Neuron (in vitro differentiated cells): Measurements from ENCODE around the gene MUS81.

Experiments used
- H2AFZ ChIP-seq: one replicate; pipeline ENCODE4 v1.6.1; 2013; ENCODE audit warnings: low read depth, mild to moderate bottlenecking, inconsistent platforms, low read length, moderate library complexity
- H3K27me3 ChIP-seq: one replicate; pipeline ENCODE4 v1.6.1; 2013; ENCODE audit warnings: low read length; ENCODE audit not compliant: insufficient read depth
- H3K36me3 ChIP-seq: one replicate; pipeline ENCODE4 v1.6.1; 2013; ENCODE audit warnings: low read length; ENCODE audit not compliant: insufficient read depth
- H3K4me1 ChIP-seq: one replicate; pipeline ENCODE4 v1.6.1; 2013; ENCODE audit warnings: low read length; ENCODE audit not compliant: insufficient read depth
- H3K4me3 ChIP-seq: 2 replicates; pipeline ENCODE4 v1.5.1; 2013; ENCODE audit warnings: mild to moderate bottlenecking, low read length, moderate library complexity
- H3K9me3 ChIP-seq: one replicate; pipeline ENCODE4 v1.6.1; 2013; ENCODE audit warnings: low read length

The MUS81 gene

DNA sequence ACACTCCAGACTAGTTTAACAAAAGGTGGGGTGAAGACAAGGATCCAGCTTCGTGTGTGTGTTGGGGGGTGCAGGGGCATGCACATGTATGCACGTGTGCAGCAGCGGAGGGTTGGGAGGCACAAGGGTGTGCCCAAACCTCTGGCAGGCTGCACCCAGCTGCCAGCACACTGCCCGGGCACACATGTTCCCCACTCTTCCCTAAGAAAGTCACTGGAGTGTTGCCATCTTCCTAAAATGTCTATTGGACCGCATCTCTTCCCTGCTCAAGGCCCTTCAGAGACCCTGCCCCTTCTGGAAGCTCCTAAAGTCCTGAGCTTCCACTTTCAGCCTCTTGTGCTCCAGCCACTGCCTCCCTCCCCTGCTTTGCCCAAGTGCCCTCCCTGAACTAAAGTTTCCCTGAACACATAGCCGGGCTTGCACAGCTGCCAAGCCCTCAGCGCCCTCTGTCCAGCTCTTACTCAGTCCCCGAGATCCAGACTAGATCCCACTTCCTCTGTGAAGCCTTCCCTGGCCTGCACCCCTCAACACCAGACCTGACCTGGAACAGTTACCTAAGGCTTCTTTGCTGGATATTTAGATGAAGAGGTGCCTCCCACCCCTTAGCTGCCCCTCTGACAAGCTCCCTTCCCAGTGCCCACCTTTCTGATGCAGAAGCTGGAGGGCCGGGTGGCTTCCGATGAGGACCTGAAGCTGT is 8.3 kb upstream of the MUS81 start:
- no peak overlapping the region for H3K4me3 ChIP-seq
- H3K9me3 ChIP-seq = peaks cover 7% of the 10 kb centered on the region
- H3K36me3 ChIP-seq = peaks cover 45% of the 10 kb centered on the region
- H3K27me3 ChIP-seq = no peaks in the 10 kb centered on the region
- peaks cover 11% of the 10 kb centered on the region for H3K4me1 ChIP-seq
- H2AFZ ChIP-seq = no peak overlapping the region

DNA sequence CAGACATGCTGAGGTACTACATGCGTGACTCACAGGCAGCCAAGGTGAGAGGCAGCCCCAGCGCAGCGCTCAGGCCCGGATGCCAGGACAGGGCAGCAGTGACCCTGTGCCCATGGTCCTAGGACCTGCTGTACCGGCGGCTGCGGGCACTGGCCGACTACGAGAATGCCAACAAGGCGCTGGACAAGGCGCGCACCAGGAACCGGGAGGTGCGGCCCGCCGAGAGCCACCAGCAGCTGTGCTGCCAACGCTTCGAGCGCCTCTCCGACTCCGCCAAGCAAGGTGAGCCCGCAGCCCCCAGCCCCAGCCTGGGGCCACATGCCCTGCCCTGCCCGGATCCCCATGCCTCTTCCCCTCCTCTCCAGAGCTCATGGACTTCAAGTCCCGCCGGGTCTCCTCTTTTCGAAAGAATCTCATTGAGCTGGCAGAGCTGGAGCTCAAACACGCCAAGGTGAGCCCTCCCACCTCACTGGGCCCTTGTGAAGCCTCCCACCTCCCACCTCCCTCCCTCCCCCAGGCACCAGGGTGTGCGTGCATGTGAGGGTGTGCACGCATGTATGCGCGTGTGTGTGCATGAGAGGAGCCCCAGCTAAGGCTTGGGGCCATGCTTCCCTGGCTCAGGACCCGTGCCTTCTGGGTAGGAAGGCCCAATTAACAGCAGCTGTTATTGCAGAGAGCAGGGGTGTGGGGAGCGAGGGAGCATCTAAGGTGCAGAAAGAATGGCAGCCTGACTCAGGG is 7.6 kb upstream of the MUS81 start:
- Histone ChIP-seq H3K4me1 (peaks cover 11% of the 10 kb centered on the region), H3K4me3 (no peak overlapping the region), H3K9me3 (peaks cover 7% of the 10 kb centered on the region), H3K36me3 (peaks cover 45% of the 10 kb centered on the region), H3K27me3 (no peaks in the 10 kb centered on the region), H2AFZ (no peak overlapping the region)

DNA sequence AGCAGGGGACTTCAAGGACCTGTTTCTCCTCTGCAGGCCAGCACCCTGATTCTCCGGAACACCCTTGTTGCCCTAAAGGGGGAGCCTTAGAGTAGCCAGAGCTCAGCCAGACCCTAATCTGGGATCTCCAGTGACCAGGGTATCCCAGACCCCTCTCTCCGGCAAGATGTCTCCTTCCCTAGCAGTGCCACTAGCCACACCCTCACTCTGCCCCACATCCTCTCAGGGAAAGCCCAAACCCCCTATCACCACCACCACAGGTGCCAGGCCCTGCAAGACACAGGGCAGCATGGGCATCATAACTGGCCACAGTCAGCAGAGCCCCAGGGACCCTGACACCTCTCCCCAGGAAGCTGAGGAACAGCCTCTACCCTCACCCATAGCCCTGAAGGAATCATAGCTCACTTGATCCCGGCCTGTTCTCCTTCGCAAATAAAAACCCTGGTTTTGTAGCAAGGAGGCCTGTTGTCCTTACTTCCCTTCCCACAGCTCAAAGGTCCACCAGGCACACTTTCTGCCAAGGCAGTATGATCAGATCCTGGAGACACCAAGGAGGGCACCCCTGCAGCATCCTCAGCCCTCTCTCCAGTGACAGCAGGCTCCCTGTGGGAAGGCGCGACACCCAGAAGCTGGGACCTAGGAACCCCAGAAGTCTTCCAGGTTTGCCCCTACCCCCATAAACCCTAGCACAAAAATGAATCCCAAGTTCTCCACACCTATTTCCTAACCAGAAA is 6.8 kb upstream of the MUS81 start:
- H3K4me1 ChIP-seq = peaks cover 11% of the 10 kb centered on the region
- H3K36me3 ChIP-seq = peaks cover 45% of the 10 kb centered on the region
- peaks cover 7% of the 10 kb centered on the region for H3K9me3 ChIP-seq
- H3K4me3 ChIP-seq = no peak overlapping the region
- H3K27me3 ChIP-seq = no peaks in the 10 kb centered on the region
- no peak overlapping the region for H2AFZ ChIP-seq

DNA sequence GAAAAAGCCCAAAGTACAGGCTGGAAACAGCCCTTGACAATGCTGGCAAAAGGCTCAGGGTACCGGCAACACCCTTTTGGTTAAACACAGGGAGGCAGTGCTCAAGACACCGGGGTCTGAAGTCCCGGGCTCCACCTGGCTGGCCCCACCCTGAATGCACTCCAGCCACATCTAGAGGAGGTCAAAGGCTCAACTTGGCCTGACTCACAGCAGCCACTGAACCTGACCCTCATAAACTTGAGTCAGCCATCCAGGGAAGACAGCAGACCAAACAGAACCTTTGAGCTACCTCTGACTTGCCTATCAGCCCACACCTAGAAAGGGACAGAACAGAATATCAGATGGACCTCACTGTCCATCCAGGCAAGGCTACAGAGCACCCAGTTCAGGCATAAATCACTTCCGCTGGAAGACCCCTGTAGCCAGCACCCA is 6.1 kb upstream of the MUS81 start:
- H3K4me3 ChIP-seq = no peak overlapping the region
- H2AFZ ChIP-seq = no peak overlapping the region
- H3K4me1 ChIP-seq = peaks cover 17% of the 10 kb centered on the region
- H3K27me3 ChIP-seq = no peaks in the 10 kb centered on the region
- peaks cover 45% of the 10 kb centered on the region for H3K36me3 ChIP-seq
- peaks cover 7% of the 10 kb centered on the region for H3K9me3 ChIP-seq

DNA sequence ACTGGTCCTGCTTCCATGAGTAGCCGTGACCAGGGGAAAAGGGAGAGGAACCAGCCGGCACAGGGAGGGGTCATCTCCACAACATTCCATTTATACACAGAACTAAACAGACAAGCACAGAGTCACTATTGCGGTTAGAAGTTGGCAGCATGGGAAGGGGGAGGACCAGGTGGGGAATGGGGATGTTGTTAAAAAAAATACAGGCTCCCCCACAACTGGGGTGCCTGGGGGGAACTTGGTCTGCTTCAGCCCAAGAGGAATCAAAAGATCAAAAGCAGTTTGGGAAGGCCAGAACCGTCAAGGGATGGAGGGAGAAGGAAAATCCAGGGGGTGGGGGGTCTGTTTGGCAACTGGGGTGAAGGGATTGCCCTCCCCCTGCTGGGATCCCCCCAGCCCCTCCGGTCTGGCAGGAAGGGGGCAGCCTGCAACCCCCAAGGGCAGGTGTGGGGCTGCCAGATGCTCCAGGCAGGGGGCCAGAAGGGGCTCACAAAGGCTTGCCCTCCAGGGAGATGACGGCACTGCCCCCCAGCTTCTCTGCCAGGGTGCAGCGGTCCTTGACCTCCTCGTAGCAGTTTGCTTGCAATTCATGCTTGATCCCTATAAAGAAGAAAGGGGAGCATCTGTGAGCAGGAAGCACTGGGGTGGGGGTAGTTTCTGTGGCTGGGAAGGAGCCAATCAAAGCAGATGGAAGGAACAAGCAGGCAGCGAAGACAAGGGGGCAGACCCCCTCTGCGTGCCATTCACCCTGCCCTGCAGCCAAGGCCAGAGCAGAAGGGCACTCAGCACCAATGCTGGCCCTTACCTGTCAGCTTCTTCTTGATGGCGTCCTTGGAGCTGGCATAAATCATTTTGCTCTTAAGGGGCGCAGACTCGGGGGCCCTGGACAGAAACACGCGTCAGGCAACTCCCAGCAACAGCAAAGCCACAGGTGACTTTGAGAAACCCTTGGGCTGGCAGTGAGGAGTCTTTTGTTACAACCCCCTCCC is 5.1 kb upstream of the MUS81 start:
- H3K36me3 ChIP-seq = peaks cover 45% of the 10 kb centered on the region
- no peak overlapping the region for H2AFZ ChIP-seq
- H3K4me3 ChIP-seq = no peak overlapping the region
- peaks cover 17% of the 10 kb centered on the region for H3K4me1 ChIP-seq
- H3K27me3 ChIP-seq = no peaks in the 10 kb centered on the region
- H3K9me3 ChIP-seq = peaks cover 7% of the 10 kb centered on the region

DNA sequence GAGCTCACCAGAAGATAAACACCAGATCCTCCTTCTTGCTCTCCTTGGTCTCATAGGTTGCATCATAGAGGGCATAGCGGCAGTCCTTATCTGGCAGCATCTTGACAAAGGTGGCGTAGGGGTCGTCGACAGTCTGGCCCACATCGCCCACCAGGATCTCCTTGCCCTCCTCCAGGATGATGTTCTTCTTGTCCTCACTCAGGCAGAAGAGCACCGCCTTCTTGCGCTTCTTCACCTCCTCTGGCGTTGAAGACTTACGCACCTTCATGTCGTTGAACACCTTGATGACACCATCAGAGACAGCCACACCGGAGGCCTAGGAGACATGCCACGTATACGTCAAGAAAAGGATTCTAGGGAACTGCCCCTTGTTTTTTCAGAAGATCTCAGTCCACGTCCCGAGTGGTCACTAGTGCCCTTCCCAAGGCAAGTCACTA is 4.3 kb upstream of the MUS81 start:
- peak overlapping the region; percentile 97 for H3K4me3 ChIP-seq
- H3K4me1 ChIP-seq = peaks cover 19% of the 10 kb centered on the region
- H3K36me3 ChIP-seq = peaks cover 45% of the 10 kb centered on the region
- H2AFZ ChIP-seq = no peak overlapping the region
- H3K9me3 ChIP-seq = peaks cover 7% of the 10 kb centered on the region
- H3K27me3 ChIP-seq = no peaks in the 10 kb centered on the region

DNA sequence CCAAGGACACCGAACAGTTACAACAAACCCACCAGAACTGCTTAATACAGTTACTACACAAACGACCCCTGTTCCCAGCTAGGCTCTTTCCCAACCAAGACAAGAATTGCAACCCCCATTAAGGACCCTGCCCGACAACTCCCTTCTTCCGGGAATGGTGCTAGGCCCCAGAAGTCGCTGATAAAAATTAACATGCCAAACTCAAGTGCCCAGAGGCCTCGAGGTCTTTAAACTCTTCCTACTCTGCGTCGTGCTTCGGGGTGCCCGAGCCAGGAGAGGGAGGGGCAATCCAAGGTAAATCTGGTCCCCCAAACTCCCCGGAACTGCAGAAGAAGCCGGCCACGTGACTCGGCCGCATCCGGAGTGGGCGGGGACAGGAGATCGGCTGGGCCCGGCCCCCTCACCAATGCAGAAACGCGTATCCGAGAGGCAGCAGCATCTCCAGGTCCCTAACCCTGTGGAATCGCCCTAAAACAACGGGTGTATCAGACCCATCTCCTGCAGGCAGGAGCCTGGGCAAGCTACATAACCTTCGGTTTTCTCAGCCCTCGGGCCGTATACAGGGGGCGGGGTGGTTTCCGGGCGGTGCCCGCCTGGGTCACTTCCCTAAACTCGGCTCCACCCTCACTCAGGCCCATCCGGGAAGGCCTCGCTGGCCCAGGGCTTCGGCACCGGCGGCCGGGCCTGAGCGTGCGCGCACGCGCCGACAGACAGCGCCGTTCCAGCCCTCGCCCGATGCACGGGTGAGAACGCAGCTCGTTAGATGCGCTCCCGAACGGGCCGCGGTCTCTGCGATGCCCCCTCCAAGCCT is 3.3 kb upstream of the MUS81 start:
- Histone ChIP-seq H3K27me3 (no peaks in the 10 kb centered on the region), H3K4me1 (peaks cover 28% of the 10 kb centered on the region), H3K4me3 (peak overlapping the region; percentile 97), H2AFZ (no peak overlapping the region), H3K36me3 (peaks cover 51% of the 10 kb centered on the region), H3K9me3 (no peaks in the 10 kb centered on the region)

DNA sequence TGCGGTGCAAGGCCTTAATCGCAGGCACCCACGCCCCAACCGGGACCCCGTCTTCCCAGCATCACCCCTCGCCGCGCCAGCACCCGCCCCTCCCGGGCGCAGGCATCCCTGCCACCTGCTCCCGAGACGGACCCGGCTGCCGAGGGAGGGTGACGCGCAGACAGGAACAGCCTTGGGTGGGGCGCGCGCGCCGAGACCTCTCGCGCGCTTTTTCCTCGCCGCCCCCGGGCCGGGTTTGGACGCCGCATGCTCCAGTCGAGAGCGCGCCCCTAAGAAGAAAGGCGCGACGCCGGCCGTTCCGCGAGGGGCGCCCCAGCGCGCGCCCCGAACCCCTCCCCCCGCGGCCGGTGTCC is 2.8 kb upstream of the MUS81 start:
- H3K27me3 ChIP-seq = no peaks in the 10 kb centered on the region
- no peak overlapping the region for H2AFZ ChIP-seq
- H3K36me3 ChIP-seq = peaks cover 53% of the 10 kb centered on the region
- no peaks in the 10 kb centered on the region for H3K9me3 ChIP-seq
- H3K4me1 ChIP-seq = peaks cover 29% of the 10 kb centered on the region
- H3K4me3 ChIP-seq = peak overlapping the region; percentile 97

DNA sequence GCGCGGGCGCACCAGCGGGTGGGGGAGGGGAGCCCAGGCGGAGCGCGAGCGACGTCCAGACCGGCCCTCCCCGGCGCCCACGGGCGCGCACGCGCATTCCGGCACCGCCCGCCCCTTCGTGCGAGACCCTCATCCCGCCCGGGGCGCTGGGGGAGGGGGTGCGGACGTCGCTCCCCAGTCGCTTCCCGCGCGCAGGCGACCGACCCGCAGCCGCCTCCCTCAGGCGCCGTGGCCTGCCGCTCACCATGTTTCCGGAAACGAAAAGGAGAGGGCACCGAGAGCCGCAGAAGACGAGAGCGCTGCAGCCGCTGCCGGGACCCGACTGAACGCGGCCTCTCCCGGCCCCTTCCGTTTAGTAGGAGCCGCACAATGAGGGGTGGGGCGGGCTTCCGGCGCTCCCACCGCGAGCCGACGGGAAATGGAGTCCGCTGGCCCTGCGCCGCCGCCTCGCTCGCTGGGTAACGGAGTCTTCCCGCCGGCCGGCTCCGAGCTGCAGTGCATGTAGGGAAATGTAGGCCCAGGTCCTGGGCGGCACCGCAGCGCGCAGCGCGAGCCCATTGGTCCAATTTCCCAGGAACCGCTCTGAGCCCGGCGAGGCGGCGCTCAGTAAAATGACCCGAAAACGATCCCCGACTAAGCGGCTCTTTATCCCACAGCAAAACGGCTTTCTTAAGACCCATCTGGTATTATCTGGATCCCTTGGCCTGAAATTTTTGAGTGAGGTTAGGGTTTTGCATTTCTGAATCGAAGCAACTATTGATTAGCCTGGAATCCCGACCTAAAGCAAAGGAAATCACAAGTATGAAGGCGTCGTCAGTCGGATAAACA is 2.2 kb upstream of the MUS81 start, which contains the start of gene CFL1:
CFL1 (minus strand) TSS at position 328 of the 828 bp plus-strand sequence; CDS start at position 247, 81 bp downstream.
- no peaks in the 10 kb centered on the region for H3K27me3 ChIP-seq
- H3K36me3 ChIP-seq = peaks cover 54% of the 10 kb centered on the region
- peaks cover 29% of the 10 kb centered on the region for H3K4me1 ChIP-seq
- peak within 1 kb of the TSS; percentile 49 for H2AFZ ChIP-seq
- peak within 1 kb of the TSS; percentile 97 for H3K4me3 ChIP-seq
- H3K9me3 ChIP-seq = no peaks in the 10 kb centered on the region

DNA sequence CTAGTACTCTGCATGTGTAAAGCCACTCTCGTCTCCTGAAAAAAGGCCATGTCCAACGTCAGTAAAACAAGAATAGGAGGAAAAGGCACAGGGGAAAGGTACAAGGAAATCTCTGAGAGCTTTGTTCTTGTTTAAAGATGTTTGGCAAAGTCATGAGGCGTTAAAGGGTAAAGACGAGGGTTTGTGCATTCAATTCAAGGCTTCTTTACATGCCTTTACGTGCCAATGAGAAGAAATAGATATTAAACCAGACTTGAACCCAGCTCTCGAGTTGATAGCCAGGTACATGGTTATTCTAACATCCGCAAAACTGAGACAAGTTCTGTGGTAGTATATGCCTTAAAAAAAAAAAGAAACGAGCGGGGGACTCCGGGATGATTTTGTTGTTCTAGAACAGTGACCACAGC is 1.5 kb upstream of the MUS81 start:
- Histone ChIP-seq H3K4me1 (peaks cover 29% of the 10 kb centered on the region), H3K27me3 (no peaks in the 10 kb centered on the region), H3K36me3 (peaks cover 54% of the 10 kb centered on the region), H3K9me3 (no peaks in the 10 kb centered on the region), H2AFZ (peak overlapping the region; percentile 49), H3K4me3 (peak overlapping the region; percentile 97)

DNA sequence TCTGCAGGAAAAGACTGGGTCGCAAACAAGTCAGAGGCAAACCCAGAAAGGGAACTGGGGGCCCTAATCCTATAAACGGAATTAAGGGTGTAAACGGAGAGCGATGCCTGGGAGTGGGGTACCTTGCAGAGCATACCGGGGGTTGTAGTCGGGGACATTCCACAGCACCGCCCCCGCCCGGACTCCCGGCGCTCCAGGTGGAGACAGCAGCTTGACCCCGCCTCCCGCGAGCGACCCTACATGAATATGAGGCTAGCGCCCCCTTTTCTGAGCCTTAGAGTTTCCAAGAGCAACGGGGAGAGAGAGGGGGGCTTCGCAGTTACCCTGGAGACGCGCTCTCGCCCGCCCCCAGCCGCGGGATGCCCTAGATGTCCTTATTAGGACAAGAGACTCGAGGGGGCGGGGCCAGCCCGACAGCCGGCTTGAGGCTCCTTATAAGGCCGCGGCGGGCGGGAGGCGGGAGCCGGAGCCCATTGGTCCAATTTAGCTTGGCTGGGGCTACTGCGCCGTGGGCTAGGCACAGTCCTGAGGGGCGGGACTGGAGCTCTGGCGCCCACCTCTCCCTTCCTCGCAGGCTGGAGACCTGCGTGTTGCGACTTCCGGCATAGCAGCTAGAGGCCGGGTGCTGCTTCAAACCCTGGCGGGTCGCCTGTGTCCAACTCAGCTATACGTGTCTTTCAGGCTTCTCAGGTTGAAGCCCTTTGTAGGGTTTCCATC is 980 bp upstream of the MUS81 start:
- peaks cover 54% of the 10 kb centered on the region for H3K36me3 ChIP-seq
- no peaks in the 10 kb centered on the region for H3K9me3 ChIP-seq
- H2AFZ ChIP-seq = no peak overlapping the region

More for the DNA sequence above, 980 bp upstream of the MUS81 start:
- Histone ChIP-seq H3K4me1 (peaks cover 29% of the 10 kb centered on the region), H3K4me3 (peak overlapping the region; percentile 97), H3K27me3 (no peaks in the 10 kb centered on the region)
